Measurements from ENCODE around the gene CNGA3.

Gene CNGA3

DNA sequence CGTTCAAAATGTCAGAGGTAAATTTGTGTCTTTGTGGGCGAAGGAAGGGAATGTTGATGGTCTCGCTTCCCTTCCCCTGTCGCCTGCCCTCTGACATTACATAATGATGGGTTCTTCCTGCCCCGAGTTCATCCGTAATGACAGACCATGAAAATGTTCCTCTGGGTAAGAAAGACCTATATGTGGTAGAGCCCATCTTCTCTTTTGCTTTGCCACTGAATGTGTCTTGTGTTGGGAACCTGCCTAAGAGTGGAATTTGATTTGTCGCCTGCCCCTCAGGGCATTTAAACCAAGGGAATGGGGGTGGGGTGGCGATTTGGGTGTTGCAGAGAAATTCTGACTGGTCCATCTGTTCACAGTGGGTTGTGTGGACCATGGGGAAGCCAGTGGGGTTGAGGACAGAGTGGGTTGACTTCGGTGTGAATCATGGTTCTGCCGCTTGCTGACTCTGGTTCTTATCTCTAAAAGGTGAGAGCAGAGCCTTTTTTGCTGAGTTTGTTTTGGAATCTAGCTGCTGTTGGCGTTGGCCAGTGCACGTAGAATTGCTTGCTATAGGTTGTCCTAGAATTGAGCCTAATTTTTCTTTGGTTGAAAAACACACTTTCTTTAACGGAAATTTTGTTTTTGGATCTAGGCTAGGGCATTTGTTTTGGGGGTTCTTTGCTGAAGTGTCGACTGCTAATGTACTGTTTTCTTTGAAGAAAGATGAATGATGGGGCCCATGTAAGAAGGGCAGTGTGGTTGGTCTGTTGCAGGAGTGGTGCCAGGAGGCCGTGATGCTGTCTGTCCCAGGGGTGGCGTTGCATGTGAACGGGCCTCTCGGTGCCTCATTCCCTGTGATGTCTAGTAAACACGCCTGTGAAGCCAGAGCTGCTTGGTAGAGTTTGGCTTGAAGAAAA is 99.7 kb downstream of the CNGA3 start:
- in situ Hi-C loops (cut with HindIII; ENCODE audit: low pct_unique_long_range_greater_than_20kb, low sequenced_read_pairs), result no loop called here
- DNase-seq (ENCODE audit: low read depth in 1 of 2, low spot score in 1 of 2), result no peak
- no peak for TF ChIP-seq JUND (IDR thresholded peaks at IDR 0.05; ENCODE audit: low read depth)

DNA sequence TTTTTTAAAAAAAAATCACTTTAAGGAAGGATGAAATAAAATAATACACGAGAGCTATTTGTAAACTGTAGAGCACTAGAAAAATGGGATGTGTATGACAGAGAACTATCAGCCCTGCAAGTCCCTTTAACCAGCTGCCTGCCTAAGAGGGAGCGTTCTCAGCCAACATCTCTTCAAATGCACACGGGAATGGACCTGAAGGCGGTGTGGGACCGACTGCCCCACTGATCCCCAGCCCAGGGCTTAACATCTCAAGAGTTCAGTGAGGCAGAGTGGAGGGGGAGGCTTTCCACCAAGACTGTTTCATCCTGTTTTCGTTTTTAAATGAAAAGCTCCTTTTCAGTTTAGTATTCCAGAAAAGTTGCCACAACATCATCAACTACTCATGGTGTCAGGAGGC is 100.6 kb downstream of the CNGA3 start:
- TF ChIP-seq JUND (IDR thresholded peaks at IDR 0.05; ENCODE audit: low read depth), result no peak
- in situ Hi-C loops (cut with HindIII; ENCODE audit: low pct_unique_long_range_greater_than_20kb, low sequenced_read_pairs), result no loop called here
- no peak for DNase-seq (ENCODE audit: low read depth in 1 of 2, low spot score in 1 of 2)
